A673 (cell line): ENCODE measurements around the gene IYD. TPM values are rescaled to one million over a fixed set of nuclear protein-coding genes. Genes with fewer than 3 reads are reported as not detected.

Source experiments
- BruUV-seq: library from RNA; stranded (reverse); fragments of 400-500 nt; replicated peaks from 2 replicates; lab custom pipeline; 2021; lab: Mats Ljungman, UMichigan
- CTCF ChIA-PET: fragments of 300-600 bp; sonication (Branson Sonifier 250); formaldehyde crosslinking; loops from one replicate; lab custom pipeline; 2022; ENCODE audit warnings: antibody characterized with exemption; lab: Charles Lee
- POLR2A ChIA-PET: fragments of 300-600 bp; sonication (Branson Sonifier 250); formaldehyde crosslinking; loops from one replicate; lab custom pipeline; 2022; ENCODE audit warnings: antibody characterized with exemption; ENCODE audit not compliant: low non-redundant PET; lab: Charles Lee
- DNase-seq: peaks from one replicate; pipeline ENCODE4 v3.0.0-alpha.2; 2015; ENCODE audit warnings: low spot score
- H3K27ac ChIP-seq: fragments of 200-600 bp; sonication (generic); 2 replicates; pipeline ENCODE4 v1.5.1; 2016; ENCODE audit warnings: mixed run types, low read depth, mild to moderate bottlenecking, mixed read lengths, antibody characterized with exemption, low read length; ENCODE audit not compliant: poor library complexity, severe bottlenecking
- H3K27me3 ChIP-seq: fragments of 200-600 bp; sonication (generic); replicated peaks from 2 replicates; pipeline ENCODE4 v1.6.1; 2017; ENCODE audit warnings: mixed run types, low read depth, mild to moderate bottlenecking, mixed read lengths, antibody characterized with exemption, low read length; ENCODE audit not compliant: insufficient read depth, poor library complexity
- H3K36me3 ChIP-seq: fragments of 200-600 bp; sonication (generic); 2 replicates; pipeline ENCODE4 v1.6.1; 2016; ENCODE audit warnings: mixed run types, mild to moderate bottlenecking, mixed read lengths, antibody characterized with exemption, low read length; ENCODE audit not compliant: insufficient read depth, poor library complexity, severe bottlenecking
- H3K4me1 ChIP-seq: fragments of 200-600 bp; sonication (generic); 2 replicates; pipeline ENCODE4 v1.6.1; 2017; ENCODE audit warnings: mixed run types, mild to moderate bottlenecking, mixed read lengths, antibody characterized with exemption, low read length; ENCODE audit not compliant: insufficient read depth, poor library complexity, severe bottlenecking
- H3K4me3 ChIP-seq: fragments of 200-600 bp; sonication (generic); 2 replicates; pipeline ENCODE4 v1.5.1; 2016; ENCODE audit warnings: low read depth, mixed run types, mild to moderate bottlenecking, mixed read lengths, low read length; ENCODE audit not compliant: poor library complexity, severe bottlenecking
- H3K9me3 ChIP-seq: fragments of 200-600 bp; sonication (generic); 2 replicates; pipeline ENCODE4 v1.6.1; 2016; ENCODE audit warnings: mixed run types, low read depth, mild to moderate bottlenecking, mixed read lengths, antibody characterized with exemption, low read length; ENCODE audit not compliant: poor library complexity, severe bottlenecking
- CTCF ChIP-seq: fragments of 300-800, 200-600 bp; sonication (generic); conservative IDR thresholded peaks from 2 replicates; pipeline ENCODE4 v1.5.1; 2017; ENCODE audit warnings: low read depth, mild to moderate bottlenecking, antibody characterized with exemption, low read length, moderate library complexity, mixed read lengths
- EZH2 ChIP-seq: fragments of 200-600 bp; sonication (generic); IDR thresholded peaks from 2 replicates; pipeline ENCODE4 v1.6.1; 2017; ENCODE audit warnings: borderline replicate concordance, low read depth, mild to moderate bottlenecking, mixed read lengths, antibody characterized with exemption, low read length; ENCODE audit not compliant: poor library complexity, severe bottlenecking
- intact Hi-C: fragments of 100-400 bp; cut with micrococcal nuclease; formaldehyde crosslinking; loops from one replicate; pipeline ENCODE4 v1.10.0; 2022; ENCODE audit not compliant: unreplicated experiment
- total RNA-seq: library from RNA; stranded (reverse); gene quantifications from 2 replicates; pipeline ENCODE4 v1.2.3, GENCODE V29; 2021

IYD gene
- total RNA-seq, 1 experiment from 2014 or later: not detected

GRCh38 chr6:150391414-150391813 lies 22.6 kb downstream of the IYD start:
- H3K36me3 ChIP-seq: no peaks in the 10 kb centered on the region
- ChIA-PET POLR2A (no interaction called here), CTCF (no interaction called here)
- no TSS peak for BruUV-seq
- no peaks in the 10 kb centered on the region for H3K27me3 ChIP-seq
- no peak for TF ChIP-seq CTCF
- no peak for TF ChIP-seq EZH2
- DNase-seq: no peak
- H3K4me3 ChIP-seq: no peak overlapping the region
- intact Hi-C loops: loop anchor here (10.0 kb wide), 1 partner anchor 457 kb away; no protein-coding TSS in a partner anchor
- H3K9me3 ChIP-seq: no peaks in the 10 kb centered on the region
- no peaks in the 10 kb centered on the region for H3K4me1 ChIP-seq
- H3K27ac ChIP-seq: no peak overlapping the region

GRCh38 chr6:150391890-150392289 lies 23.1 kb downstream of the IYD start:
- Histone ChIP-seq H3K27me3 (no peaks in the 10 kb centered on the region), H3K4me1 (no peaks in the 10 kb centered on the region), H3K9me3 (no peaks in the 10 kb centered on the region), H3K36me3 (no peaks in the 10 kb centered on the region), H3K27ac (no peak overlapping the region), H3K4me3 (no peak overlapping the region)
- TF ChIP-seq EZH2 (no peak), CTCF (no peak)
- no peak for DNase-seq
- CTCF ChIA-PET: interaction anchor here (0.6 kb wide), 1 partner anchor 14 kb away, joined by 4 read pairs; no protein-coding TSS in a partner anchor
- intact Hi-C loops: loop anchor here (10.0 kb wide), 1 partner anchor 457 kb away; no protein-coding TSS in a partner anchor
- no TSS peak for BruUV-seq
- POLR2A ChIA-PET: no interaction called here

GRCh38 chr6:150392452-150393220 lies 23.8 kb downstream of the IYD start:
- no peak overlapping the region for H3K27ac ChIP-seq
- intact Hi-C loops: loop anchor here (10.0 kb wide), 1 partner anchor 458 kb away; no protein-coding TSS in a partner anchor
- H3K27me3 ChIP-seq: no peaks in the 10 kb centered on the region
- CTCF ChIA-PET: interaction anchor here (0.6 kb wide), 2 partner anchors 15 to 311 kb away, joined by 3 to 4 read pairs; no protein-coding TSS in a partner anchor
- no peaks in the 10 kb centered on the region for H3K9me3 ChIP-seq
- H3K4me1 ChIP-seq: no peaks in the 10 kb centered on the region
- POLR2A ChIA-PET: no interaction called here
- H3K36me3 ChIP-seq: no peaks in the 10 kb centered on the region
- no peak for DNase-seq
- no TSS peak for BruUV-seq
- no peak for TF ChIP-seq EZH2
- TF ChIP-seq CTCF: no peak
- H3K4me3 ChIP-seq: no peak overlapping the region
